CD4-positive, alpha-beta T cell treated with Interleukin-17A for 1 hour (primary cell): Measurements from ENCODE around the gene ITPKC.

ENCODE experiments used
- DNase-seq: peaks from one replicate; pipeline ENCODE4 v3.0.0-alpha.2; 2020

ITPKC gene

GRCh38 chr19:40690693-40691420 is 26.1 kb upstream of the ITPKC start:
- peak; percentile 88 for DNase-seq

GRCh38 chr19:40691421-40692211 is 25.3 kb upstream of the ITPKC start:
- no peak for DNase-seq

GRCh38 chr19:40692212-40692551 is 24.7 kb upstream of the ITPKC start:
- DNase-seq: no peak

- no peak for DNase-seq
Observed at GRCh38 chr19:40693150-40693788, 23.6 kb upstream of the ITPKC start.

GRCh38 chr19:40693896-40694295 is 23.0 kb upstream of the ITPKC start:
- DNase-seq: no peak

GRCh38 chr19:40695881-40696280 is 21.0 kb upstream of the ITPKC start:
- no peak for DNase-seq

- DNase-seq: no peak
Observed at GRCh38 chr19:40697007-40697406, 19.9 kb upstream of the ITPKC start.

GRCh38 chr19:40700083-40700482 is 16.8 kb upstream of the ITPKC start:
- DNase-seq: no peak

- DNase-seq: no peak
Observed at GRCh38 chr19:40701758-40702157, 15.2 kb upstream of the ITPKC start.

- DNase-seq: no peak
Observed at GRCh38 chr19:40702337-40703012, 14.4 kb upstream of the ITPKC start.

GRCh38 chr19:40703029-40703755 is 13.7 kb upstream of the ITPKC start:
- DNase-seq: no peak

- DNase-seq: no peak
Observed at GRCh38 chr19:40704491-40705361, 12.2 kb upstream of the ITPKC start.

- DNase-seq: no peak
Observed at GRCh38 chr19:40705362-40705651, 11.6 kb upstream of the ITPKC start.

GRCh38 chr19:40705950-40706619 is 10.8 kb upstream of the ITPKC start:
- DNase-seq: no peak

GRCh38 chr19:40707615-40708014 is 9.3 kb upstream of the ITPKC start:
- no peak for DNase-seq

- DNase-seq: no peak
Observed at GRCh38 chr19:40709817-40710216, 7.1 kb upstream of the ITPKC start.

- DNase-seq: no peak
Observed at GRCh38 chr19:40713939-40714338, 3.0 kb upstream of the ITPKC start.

- DNase-seq: peak; percentile 97
Observed at GRCh38 chr19:40714441-40715299, 2.2 kb upstream of the ITPKC start.

GRCh38 chr19:40716031-40716481 is 856 bp upstream of the ITPKC start:
- peak; percentile 70 for DNase-seq

GRCh38 chr19:40717325-40717879 is 490 bp downstream of the ITPKC start:
- no peak for DNase-seq
